Measurements from ENCODE around the gene CNGB1.
"Not testable (repeated sequence)": the region's sequence is repeated elsewhere in the genome, so short reads cannot be mapped to it uniquely, and the experiment has no call there.

CNGB1 gene

GRCh38 chr16:57846931-57847330, 124.0 kb downstream of the CNGB1 start:
- DNase-seq, result not testable (repeated sequence)

DNA sequence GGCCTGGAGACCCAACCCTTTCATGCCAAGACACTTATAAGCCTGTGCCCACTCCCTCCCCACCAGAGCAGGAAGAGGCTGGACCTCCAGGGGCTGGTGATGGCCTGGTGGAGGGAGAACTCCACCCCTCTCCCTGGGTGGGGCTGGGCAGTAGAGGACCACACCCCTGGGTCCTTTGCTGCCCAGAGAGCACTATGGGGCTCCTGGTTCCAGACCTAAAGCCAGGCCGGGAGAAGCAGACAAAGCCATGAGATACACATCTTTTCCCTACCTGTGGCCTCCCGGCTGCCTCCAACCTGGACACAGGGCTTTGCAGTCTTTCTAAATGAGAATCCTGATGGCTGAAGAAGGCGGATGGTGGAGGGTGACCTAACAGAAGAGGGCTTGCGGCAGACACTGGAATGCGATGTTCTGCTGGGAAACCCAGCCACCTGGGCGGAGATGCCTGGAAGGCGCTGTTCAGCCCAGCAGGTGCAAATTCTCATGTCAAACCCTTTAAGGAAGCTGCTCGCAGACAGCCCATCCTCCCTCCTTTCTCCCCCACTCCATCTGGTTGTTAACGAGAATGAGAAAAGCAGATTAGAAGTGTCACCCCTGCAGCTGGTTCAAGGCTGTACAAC, 124.7 kb downstream of the CNGB1 start:
- no peak for DNase-seq

GRCh38 chr16:57845115-57845514, 125.8 kb downstream of the CNGB1 start:
- DNase-seq, result no peak

DNA sequence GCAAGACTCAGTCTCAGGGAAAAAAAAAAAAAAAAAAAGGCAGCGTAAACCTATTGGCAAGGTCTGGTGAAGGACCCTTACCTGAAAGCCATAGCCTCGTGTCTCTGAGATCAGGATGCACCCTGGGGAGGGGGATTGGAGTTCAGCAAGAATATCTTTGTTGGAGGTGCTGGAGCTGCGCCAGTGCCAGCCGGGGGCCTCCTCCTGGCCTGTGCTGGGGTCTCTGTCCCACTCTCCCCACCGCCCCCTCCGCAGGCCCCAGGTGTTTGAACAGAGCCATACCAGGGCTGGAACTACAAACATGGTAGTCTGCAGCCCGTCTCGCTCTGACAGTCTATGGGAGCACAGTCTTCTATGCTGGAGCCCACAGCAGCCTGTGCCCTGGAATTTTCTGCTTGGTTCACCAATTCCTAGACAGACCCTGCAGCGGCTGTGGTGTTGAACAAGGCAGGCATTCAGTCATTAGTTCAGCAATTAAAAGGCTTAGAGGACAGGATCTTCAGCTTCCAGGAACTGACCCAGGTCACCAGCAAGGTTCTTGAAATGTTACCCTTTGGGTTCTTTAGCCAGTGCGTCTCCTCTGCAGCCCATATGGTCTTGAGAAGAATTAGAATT, 126.4 kb downstream of the CNGB1 start:
- DNase-seq, result no peak

GRCh38 chr16:57843400-57843799, 127.5 kb downstream of the CNGB1 start:
- no peak for DNase-seq

- DNase-seq, result no peak
Measured at GRCh38 chr16:57842601-57843000, 128.3 kb downstream of the CNGB1 start.

DNA sequence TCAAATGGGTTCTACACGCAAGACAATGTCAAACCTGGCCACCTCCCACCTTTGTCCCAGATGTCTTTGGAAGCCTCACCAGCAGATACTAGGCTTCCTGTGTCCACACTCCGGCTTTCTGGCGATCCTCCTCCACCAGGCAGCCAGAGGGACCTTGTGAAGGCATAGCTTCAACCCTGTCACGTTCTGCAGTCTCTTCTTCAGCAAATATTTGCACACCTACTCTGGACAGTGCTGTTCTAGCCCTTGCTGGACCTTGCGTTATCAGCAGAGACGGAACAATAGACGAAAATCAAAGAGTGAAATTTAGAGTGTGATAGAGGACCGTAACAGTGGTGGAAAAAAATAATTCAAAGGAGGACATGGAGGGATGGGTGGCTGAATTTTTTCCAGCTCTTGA, 130.1 kb downstream of the CNGB1 start:
- no peak for DNase-seq

DNA sequence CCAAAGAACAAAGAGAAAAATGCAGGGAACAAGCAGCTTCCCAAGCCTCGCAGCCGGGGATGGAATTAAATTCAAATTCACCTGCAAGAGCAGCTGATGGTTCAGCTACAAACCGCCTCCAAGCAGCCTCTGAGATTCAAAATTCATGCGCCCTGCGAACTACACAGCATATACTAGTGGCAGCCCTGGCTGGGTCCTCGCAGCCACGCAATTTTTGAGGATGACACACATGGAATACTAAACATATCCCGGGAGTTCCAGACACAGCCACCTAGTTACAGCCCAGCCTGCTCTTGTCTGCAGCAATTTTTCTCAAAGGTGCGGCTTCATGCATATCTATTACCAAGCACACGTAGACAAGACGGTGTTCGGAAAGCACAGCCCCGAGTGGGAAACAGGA, 132.8 kb downstream of the CNGB1 start:
- no peak for DNase-seq

DNA sequence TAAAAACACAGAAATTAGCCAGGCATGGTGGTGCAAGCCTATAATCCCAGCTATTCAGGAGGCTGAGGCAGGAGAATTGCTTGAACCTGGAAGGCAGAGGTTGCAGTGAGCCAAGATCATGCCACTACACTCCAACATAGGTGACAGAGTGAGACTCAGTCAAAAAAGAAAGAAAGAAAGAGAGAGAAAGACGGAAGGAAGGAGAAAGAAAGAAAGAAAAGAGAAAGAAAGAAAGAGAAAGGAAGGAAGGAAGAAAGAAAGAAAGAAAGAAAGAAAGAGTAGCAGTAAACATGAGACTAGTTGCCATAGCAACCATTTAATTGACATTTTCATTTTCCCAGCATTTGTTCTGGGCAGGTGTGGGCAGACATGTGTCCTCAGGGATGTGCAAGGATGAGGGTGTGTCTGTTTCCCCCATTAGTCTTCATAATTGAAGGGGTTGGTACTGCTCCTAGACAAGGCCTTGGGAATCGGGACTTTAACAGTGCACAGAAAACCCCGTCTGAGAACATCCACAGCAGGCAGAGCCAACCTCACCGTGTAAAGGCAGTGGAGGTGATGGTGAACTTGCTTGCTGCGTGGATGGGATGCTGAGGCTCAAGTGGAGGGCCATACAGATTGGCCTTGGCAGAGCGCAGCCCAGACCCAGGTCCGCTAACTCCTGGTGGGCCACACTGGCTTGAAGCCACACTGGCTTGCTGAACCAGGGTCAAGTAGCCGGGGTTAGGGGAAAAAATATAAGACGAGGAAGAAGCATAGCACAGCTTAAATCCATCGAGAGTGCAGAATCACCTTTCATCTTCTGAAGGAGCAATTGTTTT, 133.4 kb downstream of the CNGB1 start:
- DNase-seq, result no peak

DNA sequence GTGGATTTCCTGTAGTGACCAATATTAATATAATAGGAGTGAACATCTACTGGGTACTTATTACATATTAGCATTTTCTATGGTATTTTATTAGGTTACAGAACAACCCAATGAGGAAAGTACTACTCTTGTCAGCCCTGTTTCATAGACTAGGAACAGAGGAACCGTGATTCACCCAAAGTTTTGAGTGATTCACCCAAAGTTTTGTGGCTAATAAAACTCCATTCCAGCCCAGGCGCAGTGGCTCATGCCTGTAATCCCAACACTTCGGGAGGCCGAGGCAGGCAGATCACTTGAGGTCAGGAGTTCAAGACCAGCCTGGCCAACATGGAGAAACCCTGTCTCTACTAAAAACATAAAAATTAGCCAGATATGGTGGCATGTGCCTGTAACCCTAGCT, 135.5 kb downstream of the CNGB1 start:
- DNase-seq, result not testable (repeated sequence)

DNA sequence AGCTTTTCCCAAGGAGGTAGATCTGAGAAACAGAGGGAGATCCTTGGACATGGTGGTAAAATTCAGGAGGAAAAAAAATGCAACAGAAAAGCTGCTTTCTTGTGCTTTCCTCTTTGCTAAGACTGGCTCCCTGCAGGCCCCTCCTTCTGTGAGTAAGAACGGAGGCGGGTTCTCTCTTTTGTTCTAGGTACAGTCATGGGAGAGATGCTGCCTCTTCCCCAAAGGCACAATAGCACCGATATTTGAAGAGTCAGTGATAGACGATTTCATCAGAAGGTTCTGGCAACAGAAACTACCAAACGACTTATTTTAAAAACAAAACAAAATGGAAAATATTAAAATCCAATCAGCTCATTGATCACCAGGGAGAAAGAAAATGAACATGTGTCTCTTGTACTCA, 136.0 kb downstream of the CNGB1 start:
- DNase-seq, result no peak
